ENCODE results near the gene EPAS1.

Gene EPAS1

DNA sequence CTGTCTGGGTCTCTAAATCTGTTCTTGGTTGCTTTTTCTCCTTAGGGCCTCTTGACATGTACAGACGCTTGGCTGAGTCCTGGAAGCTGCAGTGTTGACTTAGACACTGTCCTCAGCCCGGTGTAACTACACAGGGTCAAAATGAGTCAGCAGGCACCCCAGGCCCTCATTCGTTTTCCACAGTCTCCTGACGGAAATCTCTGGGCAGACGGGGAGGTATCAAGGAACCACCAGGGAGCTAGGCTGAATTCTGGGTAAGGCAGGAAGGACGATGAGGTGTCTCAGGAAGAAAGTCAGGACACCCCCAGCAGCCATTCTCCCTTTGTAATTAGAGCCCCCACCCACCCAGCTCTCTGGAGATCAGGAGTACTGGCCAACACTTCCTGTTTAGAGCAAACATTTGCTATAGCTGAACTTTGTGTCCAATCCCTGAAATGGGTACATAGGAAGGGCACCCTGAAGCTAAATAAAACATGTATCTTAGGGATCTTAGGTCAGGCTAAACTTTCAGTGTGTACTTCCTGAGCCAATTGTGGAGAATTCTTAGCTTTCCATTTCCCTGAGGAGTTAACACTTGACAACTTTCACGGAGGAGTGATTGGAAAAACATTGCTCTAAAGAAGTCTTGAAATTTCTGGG lies 23.9 kb upstream of the EPAS1 start:
- no peak for DNase-seq (ENCODE audit: low read depth in 2 of 2)

DNA sequence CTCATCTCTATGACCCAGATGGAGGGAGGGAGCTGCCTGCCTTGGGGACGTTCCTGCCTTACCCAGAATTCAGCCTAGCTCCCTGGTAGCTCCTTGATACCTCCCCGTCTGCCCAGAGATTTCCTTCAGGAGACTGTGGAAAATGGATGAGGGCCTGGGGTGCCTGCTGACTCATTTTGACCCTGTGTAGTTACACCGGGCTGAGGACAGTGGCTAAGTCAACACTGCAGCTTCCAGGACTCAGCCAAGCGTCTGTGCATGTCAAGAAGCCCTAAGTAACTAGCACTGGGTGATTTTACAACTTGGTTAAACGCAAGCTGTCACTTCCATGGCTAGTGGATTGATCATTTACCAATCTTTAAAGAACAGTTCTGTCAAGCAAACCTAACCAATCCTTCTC lies 23.3 kb upstream of the EPAS1 start:
- no peak for DNase-seq (ENCODE audit: low read depth in 2 of 2)

- no peak for DNase-seq (ENCODE audit: low read depth in 2 of 2)
Measured at GRCh38 chr2:46274586-46274985, 22.6 kb upstream of the EPAS1 start.

GRCh38 chr2:46275995-46276394 lies 21.2 kb upstream of the EPAS1 start:
- no peak for DNase-seq (ENCODE audit: low read depth in 2 of 2)

DNA sequence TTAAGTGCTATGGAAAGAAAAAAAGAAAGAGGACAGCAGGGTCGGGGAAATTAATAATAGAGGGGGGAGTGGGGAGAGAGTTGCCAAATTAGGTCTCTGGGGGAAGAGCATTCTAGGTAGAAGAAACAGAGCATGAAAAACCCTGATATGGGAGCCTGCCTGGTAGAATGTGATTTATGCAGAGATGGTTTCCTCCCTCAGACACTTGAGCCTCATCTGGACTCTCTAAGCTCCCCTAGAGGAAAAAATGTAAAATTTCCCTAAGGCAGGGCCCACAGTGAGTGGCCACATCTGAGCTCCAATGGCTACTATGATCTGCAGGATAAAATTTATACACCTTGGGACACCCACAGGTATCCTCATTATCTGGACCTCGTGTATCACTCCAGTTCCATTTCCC lies 20.6 kb upstream of the EPAS1 start:
- no peak for DNase-seq (ENCODE audit: low read depth in 2 of 2)

- no peak for DNase-seq (ENCODE audit: low read depth in 2 of 2)
Measured at GRCh38 chr2:46277431-46278190, 19.6 kb upstream of the EPAS1 start.

DNA sequence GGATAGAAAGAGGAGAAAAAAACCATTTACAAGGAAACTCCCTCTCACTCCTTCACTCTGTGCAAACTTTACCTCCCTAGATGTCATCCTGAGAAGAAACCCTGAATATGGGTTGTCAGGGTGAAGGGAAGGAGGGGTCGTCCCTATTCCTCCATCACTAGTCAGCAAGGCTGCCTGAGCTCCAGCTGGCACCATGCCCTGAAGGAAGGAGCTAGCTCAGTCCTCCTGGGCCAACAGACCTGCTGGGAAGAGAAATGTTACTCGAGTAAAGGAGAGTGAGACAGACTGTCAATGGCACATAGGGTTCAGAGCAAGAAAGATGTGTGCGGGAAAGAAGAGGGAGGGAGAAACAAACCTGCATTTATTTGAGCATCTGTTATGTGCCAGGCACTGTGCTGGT lies 18.3 kb upstream of the EPAS1 start:
- no peak for DNase-seq (ENCODE audit: low read depth in 2 of 2)

GRCh38 chr2:46281939-46282338 lies 15.3 kb upstream of the EPAS1 start:
- no peak for DNase-seq (ENCODE audit: low read depth in 2 of 2)

- no peak for DNase-seq (ENCODE audit: low read depth in 2 of 2)
Measured at GRCh38 chr2:46283693-46284092, 13.5 kb upstream of the EPAS1 start.

- no peak for DNase-seq (ENCODE audit: low read depth in 2 of 2)
Measured at GRCh38 chr2:46284260-46284659, 12.9 kb upstream of the EPAS1 start.

DNA sequence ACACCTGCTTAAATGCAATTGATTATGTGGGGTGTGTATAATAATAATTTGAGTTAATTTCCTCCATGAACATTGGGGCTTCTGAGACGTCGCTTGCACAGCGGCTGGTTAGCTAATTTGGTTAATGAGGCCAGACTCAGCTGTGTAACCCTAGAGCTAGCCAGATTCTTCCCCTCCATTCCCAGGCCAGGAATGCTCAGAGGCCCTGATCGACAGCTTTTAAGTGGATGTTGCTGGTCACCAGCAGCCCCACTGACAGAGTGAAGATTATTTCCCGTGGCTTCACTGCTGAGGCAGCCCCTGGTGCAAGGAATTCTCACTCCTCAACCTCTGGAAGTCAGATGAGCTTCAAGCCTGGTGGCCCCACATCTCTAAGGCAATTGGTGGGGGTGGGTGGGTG lies 12.4 kb upstream of the EPAS1 start:
- no peak for DNase-seq (ENCODE audit: low read depth in 2 of 2)

DNA sequence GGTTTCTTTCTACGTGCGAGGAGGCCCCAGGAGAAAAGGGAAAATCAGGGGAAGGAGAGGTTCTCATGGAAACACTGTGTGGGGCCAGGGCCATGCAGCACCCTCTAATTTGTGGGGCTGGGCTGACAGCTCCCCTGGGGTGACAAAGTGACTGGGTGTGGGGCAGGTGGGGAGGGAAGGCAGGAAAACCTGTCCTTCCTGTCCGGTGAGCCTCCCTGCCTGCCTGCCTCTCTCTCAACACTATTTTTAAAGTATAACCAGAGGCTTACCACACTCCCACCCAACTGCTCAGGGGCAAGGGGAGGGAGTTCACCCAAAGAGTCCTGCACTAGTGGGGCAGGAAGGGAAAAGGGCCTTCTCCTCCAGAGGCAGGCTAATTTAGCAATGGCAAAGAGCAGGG lies 10.5 kb upstream of the EPAS1 start:
- DNase-seq (ENCODE audit: low read depth in 2 of 2): no peak

GRCh38 chr2:46290078-46290477 lies 7.1 kb upstream of the EPAS1 start:
- DNase-seq (ENCODE audit: low read depth in 2 of 2): no peak

- no peak for DNase-seq (ENCODE audit: low read depth in 2 of 2)
Measured at GRCh38 chr2:46293466-46293865, 3.7 kb upstream of the EPAS1 start.

DNA sequence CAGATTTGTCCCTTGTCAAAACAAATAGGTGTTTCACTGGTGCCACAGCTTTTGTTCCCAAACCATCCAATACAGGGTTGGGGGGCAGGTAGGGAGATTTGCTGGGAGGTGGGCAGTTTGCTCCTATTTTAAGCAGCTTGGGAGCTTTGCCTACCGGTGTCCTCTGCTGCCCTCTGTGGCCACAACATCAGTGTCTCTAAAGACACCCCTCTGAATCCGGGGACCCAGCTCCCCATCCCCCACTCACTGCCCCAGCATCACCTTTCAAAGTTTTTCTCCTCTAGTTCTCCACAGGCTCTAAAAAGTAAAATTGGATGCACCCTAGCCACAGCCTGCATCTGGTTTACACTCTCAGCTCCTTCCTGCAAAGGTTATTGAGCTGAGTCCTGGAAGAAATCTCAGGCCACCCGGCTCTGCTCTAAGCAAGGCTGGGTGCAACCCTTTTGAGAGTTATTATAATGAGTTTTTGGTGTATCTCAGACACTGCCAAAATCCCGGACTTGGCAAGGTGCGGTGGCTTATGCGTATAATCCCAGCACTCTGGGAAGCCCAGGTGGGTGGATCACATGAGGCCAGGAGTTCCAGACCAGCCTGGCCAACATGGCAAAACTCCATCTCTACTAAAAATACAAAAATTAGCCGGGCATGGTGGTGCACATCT lies 2.9 kb upstream of the EPAS1 start:
- no peak for DNase-seq (ENCODE audit: low read depth in 2 of 2)

DNA sequence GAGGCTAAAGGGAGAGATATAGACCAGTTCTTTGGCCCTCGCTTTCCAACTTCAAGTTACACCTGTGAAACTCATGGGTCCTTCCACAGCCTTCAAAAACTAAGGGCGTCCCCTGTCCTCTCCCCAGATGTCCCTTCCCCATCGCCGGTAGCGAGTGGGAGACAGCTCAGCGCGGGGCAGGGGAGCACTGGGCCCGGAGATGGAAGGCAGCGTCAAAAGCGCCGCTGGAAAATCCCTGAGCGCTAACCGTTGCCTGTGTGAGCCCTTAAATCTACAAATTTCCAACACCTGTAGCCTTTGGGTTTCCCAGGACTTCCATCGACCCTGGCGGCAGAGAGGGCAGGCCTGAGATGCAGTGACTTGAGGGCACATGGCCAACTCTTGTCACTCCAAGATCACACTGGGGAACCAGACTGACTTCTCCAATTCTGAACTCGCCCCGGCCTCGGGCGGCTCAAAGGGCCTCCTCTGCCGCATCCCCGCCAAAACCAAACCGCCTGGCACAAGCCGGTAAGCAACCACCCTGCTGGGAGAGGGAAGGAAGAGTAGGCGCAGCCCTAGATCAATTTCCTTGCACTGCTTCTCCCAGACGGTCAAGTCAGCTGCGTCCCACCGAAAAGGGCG lies 879 bp upstream of the EPAS1 start:
- no peak for DNase-seq (ENCODE audit: low read depth in 2 of 2)

DNA sequence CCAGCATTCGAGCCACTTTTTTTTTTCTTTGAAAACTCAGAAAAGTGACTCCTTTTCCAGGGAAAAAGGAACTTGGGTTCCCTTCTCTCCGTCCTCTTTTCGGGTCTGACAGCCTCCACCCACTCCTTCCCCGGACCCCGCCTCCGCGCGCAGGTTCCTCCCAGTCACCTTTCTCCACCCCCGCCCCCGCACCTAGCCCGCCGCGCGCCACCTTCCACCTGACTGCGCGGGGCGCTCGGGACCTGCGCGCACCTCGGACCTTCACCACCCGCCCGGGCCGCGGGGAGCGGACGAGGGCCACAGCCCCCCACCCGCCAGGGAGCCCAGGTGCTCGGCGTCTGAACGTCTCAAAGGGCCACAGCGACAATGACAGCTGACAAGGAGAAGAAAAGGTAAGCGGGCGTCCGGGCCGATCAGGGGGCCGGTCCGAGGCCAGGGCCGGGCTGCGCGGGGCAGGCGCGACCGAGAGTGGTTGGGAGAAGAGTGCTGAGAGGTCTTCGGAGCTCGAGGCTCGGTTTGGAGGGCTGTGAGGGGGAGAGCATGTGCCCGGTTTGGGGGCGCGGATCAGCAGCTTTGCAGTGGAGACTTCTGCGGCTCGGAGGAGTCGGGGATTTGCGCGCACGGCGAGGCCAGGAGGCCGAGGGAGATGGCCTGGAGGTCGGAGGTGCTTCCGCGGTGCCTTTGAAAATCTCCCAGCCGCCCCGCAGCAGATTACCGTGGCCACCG lies 502 bp downstream of the EPAS1 start:
- peak; percentile 39 to 55 for DNase-seq (ENCODE audit: low read depth in 2 of 2)

- no peak for DNase-seq (ENCODE audit: low read depth in 2 of 2)
Measured at GRCh38 chr2:46298272-46298521, 990 bp downstream of the EPAS1 start.

GRCh38 chr2:46298522-46299353 lies 1.5 kb downstream of the EPAS1 start:
- no peak for DNase-seq (ENCODE audit: low read depth in 2 of 2)

DNA sequence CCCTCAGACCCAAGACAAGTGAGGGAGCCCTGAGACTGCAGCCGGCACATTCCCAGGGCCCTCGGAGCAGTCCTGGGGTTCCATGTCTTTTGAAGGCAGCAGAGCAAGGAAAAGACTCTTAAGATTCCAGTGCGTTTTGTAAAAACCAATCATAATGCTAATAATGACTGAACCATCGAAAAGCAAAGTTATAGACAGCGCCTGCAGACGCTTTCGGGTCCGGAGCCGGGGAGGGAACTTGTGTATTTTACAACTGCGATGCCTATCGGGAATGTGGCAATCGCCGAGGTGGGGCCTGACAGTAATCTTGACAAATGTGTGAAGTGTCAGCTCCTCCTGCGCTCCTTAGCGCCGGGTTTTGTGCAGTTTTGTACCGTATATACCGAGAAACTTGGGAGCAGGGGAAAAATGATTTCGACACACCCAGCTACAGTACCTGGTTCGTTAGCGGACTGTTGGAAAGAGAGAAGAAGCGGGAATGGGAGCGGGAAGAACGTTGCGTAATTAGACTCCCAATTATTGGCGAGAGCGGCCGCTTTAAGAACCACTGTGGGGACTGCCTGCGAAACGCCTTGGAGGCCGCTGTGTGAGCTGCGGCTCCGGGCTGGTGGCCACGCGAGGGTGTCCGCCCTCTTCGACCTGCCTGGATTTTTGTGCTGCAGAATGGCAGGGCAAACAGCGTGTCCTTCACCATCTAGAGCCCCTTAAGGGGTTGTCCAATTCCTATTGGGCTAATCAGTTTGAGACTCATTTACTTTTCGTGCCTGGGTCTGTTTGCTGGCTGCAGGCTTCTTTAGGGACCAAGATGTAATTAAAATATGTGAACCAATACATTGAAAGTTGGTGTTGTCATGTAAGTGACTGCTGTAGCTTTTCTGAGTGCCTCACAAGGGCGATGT lies 2.4 kb downstream of the EPAS1 start:
- no peak for DNase-seq (ENCODE audit: low read depth in 2 of 2)
